HepG2 (cell line): Measurements from ENCODE around the gene CTCF. TPM values are rescaled to one million over a fixed set of nuclear protein-coding genes. Genes with fewer than 3 reads are reported as not detected.

ENCODE experiments used
- CEBPG ChIP-seq: IDR thresholded peaks from 2 replicates; pipeline ENCODE4 v1.6.1; 2016
- FOSL2 ChIP-seq: sonication (generic); formaldehyde crosslinking; IDR thresholded peaks from 2 replicates; pipeline ENCODE4 v1.4.0; 2020; ENCODE audit warnings: missing genetic modification reagents
- GTF2F1 ChIP-seq: fragments of 150-350 bp; IDR thresholded peaks from 2 replicates; pipeline ENCODE4 v1.6.1; 2014; ENCODE audit warnings: low read length
- MEIS1 ChIP-seq: sonication (generic); formaldehyde crosslinking; IDR thresholded peaks from 2 replicates; pipeline ENCODE4 v1.9.0; 2021; ENCODE audit warnings: mild to moderate bottlenecking, missing genetic modification reagents, moderate library complexity, borderline replicate concordance
- NCOA2 ChIP-seq: sonication (generic); formaldehyde crosslinking; IDR thresholded peaks from 2 replicates; pipeline ENCODE4 v1.8.0; 2022; ENCODE audit warnings: inconsistent platforms
- PHF5A ChIP-seq: IDR thresholded peaks from one replicate; pipeline ENCODE4 v1.6.1; 2018; ENCODE audit warnings: low read depth, missing genetic modification reagents; ENCODE audit not compliant: unreplicated experiment
- SOX5 ChIP-seq: IDR thresholded peaks from 2 replicates; pipeline ENCODE4 v1.6.1; 2016; ENCODE audit warnings: borderline replicate concordance
- TARDBP ChIP-seq: sonication (generic); formaldehyde crosslinking; IDR thresholded peaks from 2 replicates; pipeline ENCODE4 v1.8.0; 2022; ENCODE audit warnings: mild to moderate bottlenecking, missing genetic modification reagents
- TBL1XR1 ChIP-seq: fragments of 150-350 bp; IDR thresholded peaks from 2 replicates; pipeline ENCODE4 v1.6.1; 2014; ENCODE audit warnings: borderline replicate concordance, low read length; ENCODE audit not compliant: partially characterized antibody
- TCF7 ChIP-seq: sonication (generic); IDR thresholded peaks from 2 replicates; pipeline ENCODE4 v1.6.1; 2016; ENCODE audit warnings: antibody characterized with exemption, low read depth
- TMF1 ChIP-seq: sonication (generic); formaldehyde crosslinking; IDR thresholded peaks from 2 replicates; pipeline ENCODE4 v1.8.1; 2022; ENCODE audit warnings: low read depth, missing genetic modification reagents
- U2AF1 ChIP-seq: fragments of 200-400 bp; formaldehyde crosslinking; optimal IDR thresholded peaks from 2 replicates; pipeline ENCODE3; 2017; ENCODE audit warnings: mild to moderate bottlenecking, low read depth, low read length
- YEATS2 ChIP-seq: sonication (generic); formaldehyde crosslinking; IDR thresholded peaks from 2 replicates; pipeline ENCODE4 v1.4.0; 2020; ENCODE audit warnings: missing genetic modification reagents, borderline replicate concordance
- polyA plus RNA-seq, 8 experiments: library from polyadenylated mRNA; depleted of rRNA in 3 of 8; stranded (reverse) in 7 of 8; unstranded in 1 of 8; fragments of >200 nt; fragmentation: Illumina TruSeq in 4 of 8; extraction: Trizol in 4 of 8; gene quantifications; 2 replicates each; pipeline versions ENCODE4 v1.2.1 to v1.2.3, GENCODE V29; 2011 to 2016; ENCODE audit warnings: low read depth in 4 of 8, missing spikeins in 1 of 8, mixed read lengths in 1 of 8; ENCODE audit not compliant: insufficient read depth in 1 of 8
- total RNA-seq, 5 experiments: library from RNA; depleted of rRNA; stranded (reverse); fragments of >200 nt; fragmentation: Illumina TruSeq; extraction: Trizol; gene quantifications; 2 replicates each; pipeline ENCODE4 v1.2.3, GENCODE V29; 2016; ENCODE audit warnings: low read depth in 1 of 5
- TF ChIP-seq, protein P1 (sequence below): sonication (generic); formaldehyde crosslinking; IDR thresholded peaks from 2 replicates; pipeline ENCODE4 v1.5.0; 2020; ENCODE audit warnings: mild to moderate bottlenecking, missing genetic modification reagents, borderline replicate concordance
- TF ChIP-seq, protein P2 (sequence below): sonication (generic); formaldehyde crosslinking; IDR thresholded peaks from 2 replicates; pipeline ENCODE4 v1.4.0; 2020; ENCODE audit warnings: mild to moderate bottlenecking, low read depth, missing genetic modification reagents
- TF ChIP-seq, protein P3 (sequence below): sonication (generic); formaldehyde crosslinking; IDR thresholded peaks from 2 replicates; pipeline ENCODE4 v1.4.0; 2020; ENCODE audit warnings: missing genetic modification reagents
- TF ChIP-seq, protein P4 (sequence below): sonication (generic); formaldehyde crosslinking; IDR thresholded peaks from 2 replicates; pipeline ENCODE4 v1.4.0; 2020; ENCODE audit warnings: low read depth, missing genetic modification reagents
- TF ChIP-seq, protein P5 (sequence below): sonication (generic); formaldehyde crosslinking; IDR thresholded peaks from 2 replicates; pipeline ENCODE4 v1.4.0; 2020; ENCODE audit warnings: missing genetic modification reagents, borderline replicate concordance

Gene CTCF
- total and polyA plus RNA-seq, 2 of the 13 experiments (the other 11 are each of a cell fraction or from before 2014, with no cell fraction given): 19.5 to 37.5 TPM

DNA sequence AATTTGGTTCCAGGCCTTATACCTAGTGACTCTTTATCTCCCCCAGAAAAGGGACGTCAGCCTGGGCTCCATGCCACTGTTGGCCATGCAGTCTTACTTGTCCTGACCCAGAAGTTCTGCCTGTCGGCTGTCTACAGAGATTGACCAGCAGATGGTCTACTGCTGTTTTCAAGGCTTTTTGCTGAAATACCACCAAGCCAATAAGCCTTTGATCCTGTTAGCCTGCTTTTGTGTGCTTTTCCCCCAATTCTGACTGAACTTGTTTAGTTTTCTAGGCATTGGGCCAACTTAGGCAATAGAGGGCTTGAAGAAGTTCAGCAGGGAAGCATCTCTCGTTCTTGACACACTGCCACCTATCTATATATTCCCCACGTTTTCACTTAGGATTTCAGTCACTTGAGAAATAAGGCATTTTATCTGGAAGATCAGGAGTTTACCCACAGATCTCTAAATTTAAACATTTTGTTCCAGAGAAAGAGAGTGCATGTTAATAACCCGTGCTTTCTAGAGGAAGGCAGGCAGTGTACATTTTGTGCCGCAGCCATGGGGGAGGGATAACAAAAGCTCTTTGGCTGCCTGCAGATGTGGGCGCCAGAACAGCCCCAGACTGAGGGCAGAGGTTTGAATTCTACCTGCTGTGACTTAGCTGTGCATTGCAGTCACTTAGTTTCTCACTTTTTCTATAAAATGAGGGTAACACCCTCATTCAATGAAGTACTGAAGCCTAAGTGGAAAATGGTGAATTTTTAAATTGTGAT is 70.3 kb downstream of the CTCF start (continued):
- TF ChIP-seq, protein P1, sequence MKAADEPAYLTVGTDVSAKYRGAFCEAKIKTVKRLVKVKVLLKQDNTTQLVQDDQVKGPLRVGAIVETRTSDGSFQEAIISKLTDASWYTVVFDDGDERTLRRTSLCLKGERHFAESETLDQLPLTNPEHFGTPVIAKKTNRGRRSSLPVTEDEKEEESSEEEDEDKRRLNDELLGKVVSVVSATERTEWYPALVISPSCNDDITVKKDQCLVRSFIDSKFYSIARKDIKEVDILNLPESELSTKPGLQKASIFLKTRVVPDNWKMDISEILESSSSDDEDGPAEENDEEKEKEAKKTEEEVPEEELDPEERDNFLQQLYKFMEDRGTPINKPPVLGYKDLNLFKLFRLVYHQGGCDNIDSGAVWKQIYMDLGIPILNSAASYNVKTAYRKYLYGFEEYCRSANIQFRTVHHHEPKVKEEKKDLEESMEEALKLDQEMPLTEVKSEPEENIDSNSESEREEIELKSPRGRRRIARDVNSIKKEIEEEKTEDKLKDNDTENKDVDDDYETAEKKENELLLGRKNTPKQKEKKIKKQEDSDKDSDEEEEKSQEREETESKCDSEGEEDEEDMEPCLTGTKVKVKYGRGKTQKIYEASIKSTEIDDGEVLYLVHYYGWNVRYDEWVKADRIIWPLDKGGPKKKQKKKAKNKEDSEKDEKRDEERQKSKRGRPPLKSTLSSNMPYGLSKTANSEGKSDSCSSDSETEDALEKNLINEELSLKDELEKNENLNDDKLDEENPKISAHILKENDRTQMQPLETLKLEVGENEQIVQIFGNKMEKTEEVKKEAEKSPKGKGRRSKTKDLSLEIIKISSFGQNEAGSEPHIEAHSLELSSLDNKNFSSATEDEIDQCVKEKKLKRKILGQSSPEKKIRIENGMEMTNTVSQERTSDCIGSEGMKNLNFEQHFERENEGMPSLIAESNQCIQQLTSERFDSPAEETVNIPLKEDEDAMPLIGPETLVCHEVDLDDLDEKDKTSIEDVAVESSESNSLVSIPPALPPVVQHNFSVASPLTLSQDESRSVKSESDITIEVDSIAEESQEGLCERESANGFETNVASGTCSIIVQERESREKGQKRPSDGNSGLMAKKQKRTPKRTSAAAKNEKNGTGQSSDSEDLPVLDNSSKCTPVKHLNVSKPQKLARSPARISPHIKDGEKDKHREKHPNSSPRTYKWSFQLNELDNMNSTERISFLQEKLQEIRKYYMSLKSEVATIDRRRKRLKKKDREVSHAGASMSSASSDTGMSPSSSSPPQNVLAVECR (CRISPR knock-in tag): peak; percentile 57; the same call in 1 of the 2 replicates
- TF ChIP-seq TCF7: peak; percentile 66
- TF ChIP-seq, protein P2, sequence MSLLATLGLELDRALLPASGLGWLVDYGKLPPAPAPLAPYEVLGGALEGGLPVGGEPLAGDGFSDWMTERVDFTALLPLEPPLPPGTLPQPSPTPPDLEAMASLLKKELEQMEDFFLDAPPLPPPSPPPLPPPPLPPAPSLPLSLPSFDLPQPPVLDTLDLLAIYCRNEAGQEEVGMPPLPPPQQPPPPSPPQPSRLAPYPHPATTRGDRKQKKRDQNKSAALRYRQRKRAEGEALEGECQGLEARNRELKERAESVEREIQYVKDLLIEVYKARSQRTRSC (CRISPR knock-in tag): no peak
- peak; percentile 35; the same call in 1 of the 2 replicates for TF ChIP-seq NCOA2 (CRISPR knock-in tag)
- TF ChIP-seq, protein P3, sequence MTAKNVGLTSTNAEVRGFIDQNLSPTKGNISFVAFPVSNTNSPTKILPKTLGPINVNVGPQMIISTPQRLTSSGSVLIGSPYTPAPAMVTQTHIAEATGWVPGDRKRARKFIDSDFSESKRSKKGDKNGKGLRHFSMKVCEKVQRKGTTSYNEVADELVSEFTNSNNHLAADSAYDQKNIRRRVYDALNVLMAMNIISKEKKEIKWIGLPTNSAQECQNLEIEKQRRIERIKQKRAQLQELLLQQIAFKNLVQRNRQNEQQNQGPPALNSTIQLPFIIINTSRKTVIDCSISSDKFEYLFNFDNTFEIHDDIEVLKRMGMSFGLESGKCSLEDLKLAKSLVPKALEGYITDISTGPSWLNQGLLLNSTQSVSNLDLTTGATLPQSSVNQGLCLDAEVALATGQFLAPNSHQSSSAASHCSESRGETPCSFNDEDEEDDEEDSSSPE (CRISPR knock-in tag): 0 out of 2 replicates have a peak, but pooled peaks have one; percentile 28
- TF ChIP-seq U2AF1: no peak
- no peak for TF ChIP-seq MEIS1 (CRISPR knock-in tag)
- TF ChIP-seq TBL1XR1: no peak
- TF ChIP-seq PHF5A (CRISPR knock-in tag): no peak
- TF ChIP-seq, protein P4, sequence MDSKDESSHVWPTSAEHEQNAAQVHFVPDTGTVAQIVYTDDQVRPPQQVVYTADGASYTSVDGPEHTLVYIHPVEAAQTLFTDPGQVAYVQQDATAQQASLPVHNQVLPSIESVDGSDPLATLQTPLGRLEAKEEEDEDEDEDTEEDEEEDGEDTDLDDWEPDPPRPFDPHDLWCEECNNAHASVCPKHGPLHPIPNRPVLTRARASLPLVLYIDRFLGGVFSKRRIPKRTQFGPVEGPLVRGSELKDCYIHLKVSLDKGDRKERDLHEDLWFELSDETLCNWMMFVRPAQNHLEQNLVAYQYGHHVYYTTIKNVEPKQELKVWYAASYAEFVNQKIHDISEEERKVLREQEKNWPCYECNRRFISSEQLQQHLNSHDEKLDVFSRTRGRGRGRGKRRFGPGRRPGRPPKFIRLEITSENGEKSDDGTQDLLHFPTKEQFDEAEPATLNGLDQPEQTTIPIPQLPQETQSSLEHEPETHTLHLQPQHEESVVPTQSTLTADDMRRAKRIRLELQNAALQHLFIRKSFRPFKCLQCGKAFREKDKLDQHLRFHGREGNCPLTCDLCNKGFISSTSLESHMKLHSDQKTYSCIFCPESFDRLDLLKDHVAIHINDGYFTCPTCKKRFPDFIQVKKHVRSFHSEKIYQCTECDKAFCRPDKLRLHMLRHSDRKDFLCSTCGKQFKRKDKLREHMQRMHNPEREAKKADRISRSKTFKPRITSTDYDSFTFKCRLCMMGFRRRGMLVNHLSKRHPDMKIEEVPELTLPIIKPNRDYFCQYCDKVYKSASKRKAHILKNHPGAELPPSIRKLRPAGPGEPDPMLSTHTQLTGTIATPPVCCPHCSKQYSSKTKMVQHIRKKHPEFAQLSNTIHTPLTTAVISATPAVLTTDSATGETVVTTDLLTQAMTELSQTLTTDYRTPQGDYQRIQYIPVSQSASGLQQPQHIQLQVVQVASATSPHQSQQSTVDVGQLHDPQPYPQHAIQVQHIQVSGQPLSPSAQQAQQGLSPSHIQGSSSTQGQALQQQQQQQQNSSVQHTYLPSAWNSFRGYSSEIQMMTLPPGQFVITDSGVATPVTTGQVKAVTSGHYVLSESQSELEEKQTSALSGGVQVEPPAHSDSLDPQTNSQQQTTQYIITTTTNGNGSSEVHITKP (CRISPR knock-in tag): no peak
- TF ChIP-seq TMF1 (CRISPR knock-in tag): no peak
- TF ChIP-seq SOX5 (CRISPR knock-in tag): peak; percentile 31; the same call in 1 of the 2 replicates
- no peak for TF ChIP-seq GTF2F1
- no peak for TF ChIP-seq YEATS2 (CRISPR knock-in tag)
- TF ChIP-seq TARDBP: 0 out of 2 replicates have a peak, but pooled peaks have one; percentile 64
- TF ChIP-seq, protein P5, sequence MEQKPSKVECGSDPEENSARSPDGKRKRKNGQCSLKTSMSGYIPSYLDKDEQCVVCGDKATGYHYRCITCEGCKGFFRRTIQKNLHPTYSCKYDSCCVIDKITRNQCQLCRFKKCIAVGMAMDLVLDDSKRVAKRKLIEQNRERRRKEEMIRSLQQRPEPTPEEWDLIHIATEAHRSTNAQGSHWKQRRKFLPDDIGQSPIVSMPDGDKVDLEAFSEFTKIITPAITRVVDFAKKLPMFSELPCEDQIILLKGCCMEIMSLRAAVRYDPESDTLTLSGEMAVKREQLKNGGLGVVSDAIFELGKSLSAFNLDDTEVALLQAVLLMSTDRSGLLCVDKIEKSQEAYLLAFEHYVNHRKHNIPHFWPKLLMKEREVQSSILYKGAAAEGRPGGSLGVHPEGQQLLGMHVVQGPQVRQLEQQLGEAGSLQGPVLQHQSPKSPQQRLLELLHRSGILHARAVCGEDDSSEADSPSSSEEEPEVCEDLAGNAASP (CRISPR knock-in tag): peak; percentile 15; the same call in 1 of the 2 replicates
- peak; percentile 60 for TF ChIP-seq CEBPG (CRISPR knock-in tag)
- TF ChIP-seq FOSL2 (CRISPR knock-in tag): no peak
